Colon (tissue), 2 donors: ENCODE measurements around the gene SLC8A1.

Experiments
- FAIRE-seq: peaks from 2 replicates; lab custom pipeline; 2012; peaks lifted over from hg19 to GRCh38; lab: Jason Lieb, UNC
- donor health status: control.
- donor health status: control.

Gene SLC8A1

GRCh38 chr2:40353231-40353630 lies 98.7 kb downstream of the SLC8A1 start:
- FAIRE-seq = no peak

GRCh38 chr2:40352703-40353099 lies 99.2 kb downstream of the SLC8A1 start:
- no peak for FAIRE-seq

GRCh38 chr2:40352041-40352702 lies 99.7 kb downstream of the SLC8A1 start:
- no peak for FAIRE-seq

- FAIRE-seq = no peak
Observed at GRCh38 chr2:40348665-40349064, 103.2 kb downstream of the SLC8A1 start.

GRCh38 chr2:40348038-40348437 lies 103.9 kb downstream of the SLC8A1 start:
- FAIRE-seq = no peak

- no peak for FAIRE-seq
Observed at GRCh38 chr2:40346535-40347354, 105.1 kb downstream of the SLC8A1 start.

GRCh38 chr2:40344364-40344763 lies 107.5 kb downstream of the SLC8A1 start:
- FAIRE-seq = no peak

GRCh38 chr2:40343902-40344301 lies 108.0 kb downstream of the SLC8A1 start:
- FAIRE-seq = no peak

GRCh38 chr2:40341198-40341597 lies 110.7 kb downstream of the SLC8A1 start:
- FAIRE-seq = no peak

GRCh38 chr2:40339026-40339425 lies 112.9 kb downstream of the SLC8A1 start:
- no peak for FAIRE-seq

GRCh38 chr2:40332191-40332826 lies 119.6 kb downstream of the SLC8A1 start:
- no peak for FAIRE-seq

GRCh38 chr2:40330096-40330495 lies 121.8 kb downstream of the SLC8A1 start:
- no peak for FAIRE-seq

- no peak for FAIRE-seq
Observed at GRCh38 chr2:40329739-40330030, 122.2 kb downstream of the SLC8A1 start.

- no peak for FAIRE-seq
Observed at GRCh38 chr2:40325116-40325515, 126.8 kb downstream of the SLC8A1 start.

- FAIRE-seq = no peak
Observed at GRCh38 chr2:40324656-40325055, 127.2 kb downstream of the SLC8A1 start.

- no peak for FAIRE-seq
Observed at GRCh38 chr2:40321822-40322221, 130.1 kb downstream of the SLC8A1 start.

- FAIRE-seq = no peak
Observed at GRCh38 chr2:40321016-40321623, 130.8 kb downstream of the SLC8A1 start.

GRCh38 chr2:40318921-40319320 lies 133.0 kb downstream of the SLC8A1 start:
- FAIRE-seq = no peak

GRCh38 chr2:40317761-40318160 lies 134.1 kb downstream of the SLC8A1 start:
- no peak for FAIRE-seq

GRCh38 chr2:40317046-40317445 lies 134.8 kb downstream of the SLC8A1 start:
- FAIRE-seq = no peak

- FAIRE-seq = no peak
Observed at GRCh38 chr2:40316620-40317019, 135.3 kb downstream of the SLC8A1 start.

GRCh38 chr2:40315683-40316082 lies 136.2 kb downstream of the SLC8A1 start:
- no peak for FAIRE-seq

GRCh38 chr2:40311026-40311425 lies 140.9 kb downstream of the SLC8A1 start:
- no peak for FAIRE-seq
